ENCODE data around the gene BATF.

DNA sequence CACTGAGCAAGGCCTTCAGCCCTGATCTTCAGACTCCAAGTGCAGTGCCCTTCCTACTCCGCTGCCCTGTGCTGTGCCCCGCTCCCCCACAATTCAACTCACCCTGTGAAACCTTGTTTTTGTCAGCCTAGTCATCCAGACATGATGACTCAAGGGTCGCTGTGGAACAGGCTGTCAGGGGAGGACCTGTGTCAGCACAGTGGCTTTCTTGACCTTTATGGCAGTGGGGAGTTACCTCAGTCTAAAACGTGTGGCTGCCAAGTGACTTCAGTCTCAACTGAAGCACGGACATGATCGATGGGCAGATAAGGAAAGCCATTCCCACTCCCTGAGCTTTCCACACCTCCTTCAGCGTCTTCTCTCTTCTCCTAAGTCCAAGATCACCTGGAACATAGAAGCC lies 39.8 kb downstream of the BATF start:
- TF ChIP-seq, protein P1, sequence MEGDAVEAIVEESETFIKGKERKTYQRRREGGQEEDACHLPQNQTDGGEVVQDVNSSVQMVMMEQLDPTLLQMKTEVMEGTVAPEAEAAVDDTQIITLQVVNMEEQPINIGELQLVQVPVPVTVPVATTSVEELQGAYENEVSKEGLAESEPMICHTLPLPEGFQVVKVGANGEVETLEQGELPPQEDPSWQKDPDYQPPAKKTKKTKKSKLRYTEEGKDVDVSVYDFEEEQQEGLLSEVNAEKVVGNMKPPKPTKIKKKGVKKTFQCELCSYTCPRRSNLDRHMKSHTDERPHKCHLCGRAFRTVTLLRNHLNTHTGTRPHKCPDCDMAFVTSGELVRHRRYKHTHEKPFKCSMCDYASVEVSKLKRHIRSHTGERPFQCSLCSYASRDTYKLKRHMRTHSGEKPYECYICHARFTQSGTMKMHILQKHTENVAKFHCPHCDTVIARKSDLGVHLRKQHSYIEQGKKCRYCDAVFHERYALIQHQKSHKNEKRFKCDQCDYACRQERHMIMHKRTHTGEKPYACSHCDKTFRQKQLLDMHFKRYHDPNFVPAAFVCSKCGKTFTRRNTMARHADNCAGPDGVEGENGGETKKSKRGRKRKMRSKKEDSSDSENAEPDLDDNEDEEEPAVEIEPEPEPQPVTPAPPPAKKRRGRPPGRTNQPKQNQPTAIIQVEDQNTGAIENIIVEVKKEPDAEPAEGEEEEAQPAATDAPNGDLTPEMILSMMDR (IDR thresholded peaks at IDR 0.05) = no peak
- no peak for TF ChIP-seq POLR2AphosphoS5 (IDR thresholded peaks at IDR 0.05)
- TF ChIP-seq POLR2A (IDR thresholded peaks at IDR 0.05; ENCODE audit: low read depth) = no peak

Measured in esophagus muscularis mucosa (tissue), 3 donors.